Sigmoid colon (tissue), 7 donors: ENCODE measurements around the gene ATXN1. TPM values are rescaled to one million over a fixed set of nuclear protein-coding genes. Genes with fewer than 3 reads are reported as not detected.

ENCODE experiments used
- DNase-seq: peaks from one replicate; pipeline ENCODE4 v3.0.0-alpha.2; 2019
- H3K27ac ChIP-seq, 4 donors: fragments of 200-600 bp; sonication (generic); one replicate each; pipeline ENCODE4 v1.5.1; 2016 to 2019; ENCODE audit warnings: mild to moderate bottlenecking in 1 of 4
- H3K27me3 ChIP-seq, 3 donors: fragments of 200-600 bp; sonication (generic); one replicate each; pipeline ENCODE4 v1.5.1; 2019; ENCODE audit warnings: mild to moderate bottlenecking in 1 of 3
- H3K36me3 ChIP-seq, 4 donors: fragments of 200-600 bp; sonication (generic); one replicate each; pipeline ENCODE4 v1.5.1; 2016 to 2019
- H3K4me1 ChIP-seq, 4 donors: fragments of 200-600 bp; sonication (generic); one replicate each; pipeline ENCODE4 v1.5.1; 2017 to 2019
- H3K4me3 ChIP-seq, 4 donors: fragments of 200-600 bp; sonication (generic); one replicate each; pipeline ENCODE4 v1.5.1; 2017 to 2019; ENCODE audit warnings: mild to moderate bottlenecking in 2 of 4, moderate library complexity in 1 of 4
- H3K9me3 ChIP-seq, 4 donors: fragments of 200-600 bp in 3 of 4; sonication (generic) in 3 of 4; one replicate each; pipeline versions ENCODE4 v1.5.1 to v1.6.1; 2013 to 2019
- CTCF ChIP-seq, 4 experiments: fragments of 450-650 bp in 3 of 4; fragments of 200-600 bp in 1 of 4; IDR thresholded peaks; one replicate each; pipeline ENCODE4 v1.5.1; 2016 to 2019; ENCODE audit warnings: antibody characterized with exemption in 4 of 4, mild to moderate bottlenecking in 3 of 4, moderate library complexity in 2 of 4
- EP300 ChIP-seq, 4 donors: sonication (generic); formaldehyde crosslinking; IDR thresholded peaks; one replicate each; pipeline ENCODE4 v1.6.1; 2017; ENCODE audit warnings: antibody characterized with exemption in 4 of 4
- POLR2A ChIP-seq, 2 donors: fragments of 450-650 bp; IDR thresholded peaks; one replicate each; pipeline ENCODE4 v1.6.1; 2016; ENCODE audit warnings: antibody characterized with exemption in 2 of 2, mild to moderate bottlenecking in 2 of 2, moderate library complexity in 2 of 2
- POLR2AphosphoS5 ChIP-seq, 4 donors: sonication (generic); formaldehyde crosslinking; IDR thresholded peaks; one replicate each; pipeline ENCODE4 v1.6.1; 2017; ENCODE audit warnings: antibody characterized with exemption in 4 of 4
- WGBS, 2 donors: extraction: QIAGEN DNeasy Blood & Tissue Kit; methylation state at CpG; one replicate each; pipeline ENCODE4 v1.1.7; 2013; 5-methylcytosine and 5-hydroxymethylcytosine counted together
- intact Hi-C: fragments of 100-400 bp; cut with DNase I; formaldehyde crosslinking; loops from one replicate; pipeline ENCODE4 v1.15.1; 2023
- polyA plus RNA-seq, 3 donors: library from polyadenylated mRNA; stranded (reverse); fragments of 200-250 nt; gene quantifications; one replicate each; pipeline ENCODE4 v1.2.3, GENCODE V29; 2013
- total RNA-seq, 4 donors: library from RNA; depleted of rRNA; stranded (reverse); fragments of >200 nt; gene quantifications; one replicate each; pipeline ENCODE4 v1.1.0, GENCODE V29; 2016
- donor health status: healthy with polysubstance abuse.
- donor health status: Bipolar disorder and iron deficiency.
- donor health status: healthy.

Gene ATXN1
- total and polyA plus RNA-seq, 7 donors: 4.8 to 95.3 (median 37.7) TPM

DNA sequence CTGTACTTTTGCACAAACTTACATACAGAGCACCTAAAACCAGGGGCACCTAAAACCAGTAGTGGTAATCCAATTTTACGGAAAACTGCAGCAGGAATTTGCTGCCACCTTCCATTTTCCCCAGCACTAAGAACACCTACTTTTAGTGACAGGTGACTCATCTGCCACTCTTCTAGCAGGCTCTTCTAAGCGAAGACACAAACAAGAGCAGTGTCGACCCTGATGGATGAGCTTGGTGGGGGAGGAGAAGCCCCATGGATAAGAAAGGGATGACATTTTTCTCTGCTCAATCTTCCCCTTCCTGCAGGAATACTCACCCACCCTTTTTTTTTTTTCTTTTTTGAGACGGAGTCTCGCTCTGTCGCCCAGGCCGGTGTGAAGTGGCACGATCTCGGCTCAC is 406.0 kb downstream of the ATXN1 start:
- no peak for DNase-seq
- Histone ChIP-seq H3K36me3 (no peaks in the 10 kb centered on the region), H3K4me1 (peaks cover 0 to 37% (median 0%) of the 10 kb centered on the region in 4 donors), H3K27ac (peak overlapping the region in 1 of 4 donors; percentile 37), H3K27me3 (no peaks in the 10 kb centered on the region), H3K9me3 (no peaks in the 10 kb centered on the region), H3K4me3 (no peak overlapping the region)
- WGBS, 2 donors: 94 to 96% methylated on average over 9 of the region's 9 CpGs
- TF ChIP-seq EP300 (IDR thresholded peaks at IDR 0.05): no peak
- no peak for TF ChIP-seq CTCF (IDR thresholded peaks at IDR 0.05)
- TF ChIP-seq POLR2A (IDR thresholded peaks at IDR 0.05): no peak
- no peak for TF ChIP-seq POLR2AphosphoS5 (IDR thresholded peaks at IDR 0.05)
- intact Hi-C loops: no loop called here

DNA sequence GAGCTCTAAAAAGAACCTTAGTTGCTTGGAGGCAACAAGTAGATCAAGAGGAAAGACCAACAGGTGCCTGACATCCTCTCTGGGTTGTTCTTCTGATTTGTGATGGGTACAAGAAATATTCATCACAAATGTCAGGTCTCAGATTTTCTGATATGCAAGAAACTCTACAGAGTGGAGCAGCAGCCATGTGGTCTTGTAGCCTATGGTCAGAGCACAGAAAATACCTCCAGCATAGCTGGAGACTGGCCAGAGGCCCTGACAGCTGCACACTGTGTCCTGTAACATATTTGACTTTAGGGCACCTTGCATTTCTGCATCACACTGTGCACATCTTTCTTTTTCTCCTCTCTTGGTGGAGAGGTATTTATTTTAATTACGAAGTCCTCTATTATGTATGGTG is 406.6 kb downstream of the ATXN1 start:
- Histone ChIP-seq H3K9me3 (no peaks in the 10 kb centered on the region), H3K4me1 (peaks cover 0 to 37% (median 0%) of the 10 kb centered on the region in 4 donors), H3K36me3 (no peaks in the 10 kb centered on the region), H3K27me3 (no peaks in the 10 kb centered on the region), H3K27ac (peak overlapping the region in 1 of 4 donors; percentile 37), H3K4me3 (no peak overlapping the region)
- intact Hi-C loops: no loop called here
- no peak for TF ChIP-seq CTCF (IDR thresholded peaks at IDR 0.05)
- TF ChIP-seq EP300 (IDR thresholded peaks at IDR 0.05): no peak
- no peak for TF ChIP-seq POLR2A (IDR thresholded peaks at IDR 0.05)
- TF ChIP-seq POLR2AphosphoS5 (IDR thresholded peaks at IDR 0.05): no peak
- WGBS, 2 donors: 95% methylated on average over 1 of the region's 1 CpG
- DNase-seq: no peak

GRCh38 chr6:16352821-16353438 is 408.3 kb downstream of the ATXN1 start:
- Histone ChIP-seq H3K4me3 (no peak overlapping the region), H3K27me3 (no peaks in the 10 kb centered on the region), H3K9me3 (no peaks in the 10 kb centered on the region), H3K27ac (peak overlapping the region; percentile 30 to 73 (median 65)), H3K4me1 (peaks cover 0 to 37% (median 0%) of the 10 kb centered on the region in 4 donors), H3K36me3 (no peaks in the 10 kb centered on the region)
- no peak for TF ChIP-seq POLR2A (IDR thresholded peaks at IDR 0.05)
- no peak for TF ChIP-seq CTCF (IDR thresholded peaks at IDR 0.05)
- no peak for TF ChIP-seq POLR2AphosphoS5 (IDR thresholded peaks at IDR 0.05)
- no peak for TF ChIP-seq EP300 (IDR thresholded peaks at IDR 0.05)
- WGBS, 2 donors: 94 to 97% methylated on average over 19 of the region's 19 CpGs
- no peak for DNase-seq
- intact Hi-C loops: no loop called here

- Histone ChIP-seq H3K9me3 (no peaks in the 10 kb centered on the region), H3K4me3 (no peak overlapping the region), H3K27me3 (no peaks in the 10 kb centered on the region), H3K4me1 (peaks cover 0 to 37% (median 0%) of the 10 kb centered on the region in 4 donors), H3K36me3 (no peaks in the 10 kb centered on the region), H3K27ac (peak overlapping the region; percentile 30 to 73 (median 65))
- TF ChIP-seq POLR2A (IDR thresholded peaks at IDR 0.05): no peak
- no peak for TF ChIP-seq POLR2AphosphoS5 (IDR thresholded peaks at IDR 0.05)
- TF ChIP-seq CTCF (IDR thresholded peaks at IDR 0.05): no peak
- TF ChIP-seq EP300 (IDR thresholded peaks at IDR 0.05): no peak
- WGBS, 2 donors: 74 to 86% methylated on average over 5 of the region's 5 CpGs
- DNase-seq: no peak
- intact Hi-C loops: no loop called here
Measured at GRCh38 chr6:16352258-16352635, 409.0 kb downstream of the ATXN1 start.

DNA sequence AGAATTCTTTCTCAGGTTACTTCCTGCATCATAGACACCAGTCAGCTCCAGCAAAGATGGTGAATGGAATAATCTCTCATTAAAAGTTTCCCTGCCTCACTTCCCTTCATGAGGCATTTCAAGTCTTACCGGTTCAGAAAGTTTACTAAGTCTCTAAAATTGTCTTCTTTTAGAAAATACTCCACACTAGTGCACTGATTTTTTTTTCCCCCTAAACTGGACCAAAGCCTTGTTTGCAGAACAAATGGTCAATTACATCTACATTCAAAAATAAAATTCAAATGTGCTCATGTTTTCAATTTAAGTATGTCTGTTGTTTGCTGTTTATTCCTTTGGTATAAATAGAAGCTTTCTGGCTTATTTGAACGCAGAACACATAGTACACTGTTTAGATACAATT is 411.7 kb downstream of the ATXN1 start:
- TF ChIP-seq POLR2A (IDR thresholded peaks at IDR 0.05) (no peak), POLR2AphosphoS5 (IDR thresholded peaks at IDR 0.05) (no peak), EP300 (IDR thresholded peaks at IDR 0.05) (no peak), CTCF (IDR thresholded peaks at IDR 0.05) (no peak)
- Histone ChIP-seq H3K27ac (no peak overlapping the region), H3K27me3 (no peaks in the 10 kb centered on the region), H3K36me3 (no peaks in the 10 kb centered on the region), H3K4me1 (peaks cover 0 to 38% (median 12%) of the 10 kb centered on the region in 4 donors), H3K9me3 (no peaks in the 10 kb centered on the region), H3K4me3 (no peak overlapping the region)
- DNase-seq: no peak
- 80 to 84% methylated on average over 2 of the region's 2 CpGs for WGBS, 2 donors
- intact Hi-C loops: no loop called here
